NCI-H146 (cell line): ENCODE measurements around the gene DHH.

Experiments
- DNase-seq: peaks from one replicate; lab custom pipeline; 2025; lab: John Stamatoyannopoulos, UW

DHH gene

DNA sequence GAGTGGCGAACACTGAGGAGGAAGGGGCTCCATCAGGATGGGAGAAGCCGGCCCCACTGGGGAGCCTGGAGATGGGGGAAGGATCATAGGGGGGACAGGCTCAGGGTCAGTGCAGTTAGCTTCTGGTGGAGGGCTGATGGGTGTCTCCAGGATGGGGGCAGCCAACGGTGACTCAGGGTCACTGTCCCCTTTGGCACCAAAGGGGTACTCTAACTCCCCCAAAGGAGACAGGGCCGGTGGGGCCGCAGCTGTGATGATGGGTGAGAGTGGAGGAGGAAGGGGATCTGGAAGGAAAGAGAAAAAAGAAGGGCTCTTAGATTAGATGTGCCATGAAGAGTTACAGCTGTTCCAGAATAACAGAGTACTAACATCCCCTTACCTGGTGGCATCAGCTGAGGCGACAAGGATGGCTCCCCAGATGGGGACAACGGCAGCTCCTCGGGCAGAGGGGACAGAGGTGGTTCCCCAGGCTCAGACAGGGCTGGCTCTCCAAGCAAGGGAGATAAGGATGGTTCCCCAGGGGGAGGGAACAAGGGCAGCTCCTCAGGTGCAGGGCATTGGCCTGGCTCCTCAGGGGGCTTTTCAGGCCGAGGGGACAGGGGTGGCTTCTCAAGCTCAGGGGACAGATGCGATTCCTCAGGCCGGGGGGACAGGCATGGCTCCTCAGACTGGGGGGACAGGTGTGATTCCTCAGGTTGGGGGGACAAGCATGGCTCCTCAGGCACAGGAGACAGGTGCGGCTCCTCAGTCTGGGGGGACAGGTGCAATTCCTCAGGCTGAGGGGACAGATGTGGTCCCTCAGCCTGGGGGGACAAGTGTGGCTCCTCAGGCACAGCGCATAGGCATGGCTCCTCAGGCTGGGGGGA is 43.9 kb downstream of the DHH start:
- no peak for DNase-seq

DNA sequence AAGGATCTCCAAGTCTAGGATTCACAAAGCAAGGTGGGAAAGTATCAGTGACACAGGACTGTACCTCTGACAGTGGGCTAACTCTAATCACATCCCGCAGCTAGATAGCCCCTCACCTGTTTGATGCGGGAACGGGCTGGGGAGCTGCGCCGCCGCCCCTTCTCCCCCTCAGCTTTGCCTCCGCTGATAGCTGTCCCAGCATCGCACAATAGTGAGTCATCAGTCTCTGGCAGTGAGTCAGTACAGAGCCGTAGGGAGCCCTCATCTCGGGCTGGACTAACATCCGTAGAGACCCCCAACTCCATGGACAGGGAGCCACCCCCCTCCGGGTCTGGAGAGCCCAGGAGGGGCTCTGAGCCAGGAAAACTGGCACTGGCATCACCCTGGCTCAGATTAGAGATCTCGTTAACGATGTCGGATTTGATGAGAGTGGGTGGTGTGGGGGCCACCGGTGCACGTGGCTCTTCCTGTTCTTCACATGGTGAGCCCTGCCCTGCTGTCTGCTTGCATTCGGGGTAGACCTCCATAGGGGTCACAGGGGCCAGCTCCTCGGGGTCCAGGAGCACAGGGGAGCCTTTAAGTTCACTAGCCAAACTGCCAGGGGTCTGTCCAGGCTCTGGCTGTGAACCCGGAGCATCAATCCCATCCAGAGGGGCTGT is 44.9 kb downstream of the DHH start:
- no peak for DNase-seq

DNA sequence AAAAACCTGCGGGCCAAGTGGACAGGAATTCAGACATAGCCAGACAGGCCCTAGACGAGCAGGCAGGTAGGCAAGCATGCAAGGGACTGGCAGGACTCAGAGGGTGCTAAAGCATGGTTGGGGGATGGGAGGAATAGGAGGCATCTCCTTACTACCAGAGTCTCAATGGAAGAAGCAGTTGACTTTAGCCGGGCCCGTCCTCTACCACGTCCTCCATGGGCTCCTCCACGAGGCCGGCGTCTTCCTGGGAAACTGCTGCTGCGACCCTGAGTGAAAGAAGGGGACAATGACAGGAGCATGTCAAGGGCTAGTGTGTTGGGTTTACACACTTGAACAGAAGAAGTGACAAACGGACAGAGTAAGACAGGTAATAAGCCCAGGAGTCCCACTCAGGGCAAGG is 45.6 kb downstream of the DHH start:
- DNase-seq, result no peak

DNA sequence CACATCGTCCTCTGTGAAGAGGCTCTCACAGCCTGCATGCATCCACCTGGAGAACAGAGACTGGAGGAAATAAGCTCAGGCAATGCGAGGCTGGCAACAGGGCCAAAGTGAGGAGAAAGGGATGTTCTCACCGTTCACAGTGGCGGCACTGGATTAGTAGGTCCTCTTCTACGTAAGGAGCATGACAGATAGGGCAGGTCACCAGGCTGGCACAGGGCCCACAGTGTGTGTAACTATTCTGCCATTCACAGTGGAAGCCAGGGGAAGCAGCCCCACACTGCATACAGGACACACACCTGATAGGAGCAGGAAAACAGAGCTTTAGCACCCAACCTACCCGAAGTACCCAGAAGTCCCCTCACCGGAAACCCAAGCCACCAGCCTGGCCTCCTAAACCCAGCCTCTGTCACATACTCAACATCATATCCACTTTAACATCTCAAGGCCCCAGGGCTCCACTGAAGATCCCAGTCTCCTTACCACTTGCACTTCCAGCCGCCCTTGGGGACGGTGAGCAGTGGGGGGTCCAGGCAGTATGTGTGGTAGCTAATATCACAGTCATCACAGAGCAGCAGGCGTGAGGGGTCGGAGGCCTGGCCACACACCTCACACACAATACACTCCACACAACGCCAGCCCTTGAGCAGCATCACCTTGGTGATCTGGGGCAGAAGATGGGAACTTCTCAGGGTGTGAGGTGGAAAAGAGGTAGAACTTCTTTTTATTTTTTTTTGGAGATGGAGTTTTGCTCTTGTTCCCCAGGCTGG is 48.3 kb downstream of the DHH start:
- no peak for DNase-seq

DNA sequence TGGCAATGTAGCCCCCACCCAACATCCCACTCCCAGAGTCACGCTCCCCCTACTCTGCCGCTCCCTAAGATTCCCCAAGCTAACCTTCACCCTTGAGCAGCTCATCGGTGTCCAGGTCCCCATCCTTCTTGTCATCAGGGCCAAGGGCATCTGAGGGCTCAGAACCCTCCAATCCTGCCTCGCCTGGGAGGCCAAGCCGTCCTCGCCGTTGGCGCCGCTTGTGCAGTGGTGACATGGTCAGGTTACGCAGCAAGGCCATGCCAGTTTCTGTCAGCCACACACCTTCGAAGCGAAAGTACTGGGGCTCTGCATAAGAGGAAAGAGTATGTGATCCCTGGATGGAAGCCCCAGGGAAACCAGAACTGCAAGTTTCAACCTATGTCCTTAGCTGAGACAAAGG is 49.9 kb downstream of the DHH start:
- DNase-seq, result no peak

DNA sequence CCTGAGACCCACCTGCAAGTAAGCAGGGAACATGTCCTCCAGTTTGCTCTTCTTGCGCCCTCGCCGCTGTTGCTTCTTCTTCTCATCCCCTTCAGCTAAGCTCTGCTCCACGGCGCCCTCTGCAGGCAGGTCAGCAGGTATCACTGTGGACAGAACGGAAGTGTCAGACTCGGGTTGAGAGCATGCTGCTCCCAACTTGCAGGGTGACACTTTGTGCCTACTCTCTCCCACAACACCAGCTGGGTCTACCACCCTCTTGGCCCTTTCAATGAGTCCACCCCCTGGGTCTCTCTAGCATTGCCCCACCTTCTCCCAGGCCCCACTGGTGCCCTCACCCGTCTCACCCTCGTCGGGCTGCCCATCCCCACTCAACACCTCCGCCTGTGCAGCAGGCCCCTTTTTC is 50.7 kb downstream of the DHH start:
- peak; percentile 53 for DNase-seq

DNA sequence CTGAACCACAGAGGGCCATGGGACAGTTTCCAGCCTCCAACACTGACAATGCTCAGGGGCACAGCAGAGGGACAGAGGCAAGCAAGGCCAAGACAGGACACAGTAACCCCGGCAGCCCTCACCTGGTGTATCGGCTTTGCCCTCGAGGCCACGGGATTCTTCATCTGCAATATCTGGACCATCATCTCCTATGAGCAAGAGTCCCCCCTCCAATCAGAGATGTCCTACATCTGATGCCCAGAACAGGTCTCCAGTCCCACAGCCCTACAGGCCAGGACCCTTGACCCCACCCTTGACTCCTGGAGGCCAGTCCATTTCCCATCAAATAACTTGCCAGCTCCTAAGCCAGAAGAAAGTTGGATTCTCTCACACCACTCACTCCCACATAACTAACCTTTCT is 51.4 kb downstream of the DHH start:
- no peak for DNase-seq

DNA sequence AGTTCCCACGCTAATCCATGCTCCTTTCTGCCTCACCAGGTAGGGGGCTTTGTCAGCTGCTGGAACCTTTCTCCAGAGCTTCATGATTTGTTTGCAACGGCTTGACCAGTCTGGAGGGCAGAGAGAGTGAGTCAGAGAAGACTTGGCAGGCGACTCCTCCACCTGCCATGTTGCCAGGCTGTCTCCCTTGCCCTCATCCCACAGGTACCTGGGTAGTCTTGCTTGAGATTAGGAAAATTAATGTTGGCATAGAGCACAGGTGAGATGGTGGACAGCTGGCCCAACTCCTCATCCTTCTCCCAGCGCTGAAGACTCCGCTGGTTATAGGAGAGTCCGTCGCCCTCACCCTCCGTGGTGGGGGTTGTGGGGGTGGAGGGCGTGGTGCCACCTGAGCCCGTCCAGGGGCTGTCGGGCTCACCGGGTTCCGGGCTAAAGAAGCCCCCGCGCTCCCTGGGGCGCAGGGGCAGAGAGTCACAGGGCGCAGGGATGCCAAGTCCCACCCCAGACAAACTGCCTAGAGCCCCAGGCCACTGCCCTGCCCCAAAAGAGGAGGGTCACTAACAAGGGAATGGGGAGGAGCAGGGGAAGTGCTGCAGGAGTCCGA is 52.6 kb downstream of the DHH start:
- DNase-seq, result no peak

DNA sequence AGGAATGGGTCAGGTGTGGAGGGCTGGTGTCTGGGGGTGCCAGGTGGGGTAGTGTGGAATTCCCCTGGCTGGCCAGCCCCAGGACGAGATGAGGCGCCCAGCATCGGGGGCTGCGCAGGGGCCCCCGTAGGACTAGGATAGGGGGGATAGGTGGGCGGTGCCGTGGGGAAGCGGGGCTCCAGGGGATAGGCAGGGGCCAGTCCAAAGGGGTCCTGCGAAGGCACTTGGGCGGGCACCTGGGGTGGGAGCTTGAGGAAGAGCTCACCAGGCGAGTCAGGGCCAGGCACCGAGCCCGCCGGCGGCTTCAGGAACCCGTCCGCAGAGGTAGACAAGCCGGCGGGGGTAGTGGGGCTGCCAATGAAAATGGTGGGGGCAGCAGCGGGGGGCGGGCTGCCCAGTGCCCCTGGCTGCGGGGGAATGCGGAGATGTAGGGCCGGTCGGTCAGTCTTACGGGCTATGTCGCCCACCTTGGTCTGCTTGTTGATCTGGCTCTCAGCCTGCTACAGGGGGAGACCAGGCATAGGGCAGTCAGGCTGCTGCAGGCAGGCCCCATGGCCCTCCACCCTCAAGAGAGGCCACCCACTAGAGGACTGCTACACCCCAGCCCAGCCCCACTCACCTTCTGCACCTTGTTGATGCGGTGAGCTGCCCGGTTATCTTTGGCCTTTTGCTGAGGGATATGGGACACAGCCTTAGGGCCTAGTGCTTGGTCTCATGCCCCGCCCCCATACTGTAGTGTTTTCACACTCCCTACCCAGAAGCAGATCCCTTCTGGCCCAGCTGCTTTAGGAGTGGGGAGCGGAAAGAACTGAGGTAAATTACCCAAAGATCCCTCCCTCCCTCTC is 53.3 kb downstream of the DHH start:
- no peak for DNase-seq

DNA sequence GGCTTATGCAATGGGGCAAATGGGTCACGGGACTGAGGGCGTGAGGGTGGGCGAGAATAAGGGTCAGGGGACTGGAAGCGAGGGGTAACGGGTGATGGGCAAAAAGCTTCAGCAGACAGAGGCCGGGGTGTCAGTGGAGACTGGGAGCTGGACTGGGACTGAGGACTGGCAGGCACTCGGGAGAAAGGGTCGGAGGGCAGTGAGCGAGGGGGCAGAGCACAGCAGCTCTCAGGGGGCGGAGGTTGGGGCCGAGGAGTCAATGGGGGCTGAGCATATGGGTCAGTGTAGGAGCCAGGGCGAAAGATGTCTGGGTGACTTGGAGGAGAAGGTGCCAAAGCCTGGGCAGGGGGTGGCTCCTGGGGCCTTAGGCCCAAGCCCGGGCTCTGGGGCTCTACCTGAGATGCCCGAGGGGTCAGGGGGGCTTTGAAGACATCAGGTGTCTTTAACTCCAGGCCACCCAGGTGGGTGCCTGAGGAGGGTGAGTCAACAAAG is 54.2 kb downstream of the DHH start:
- DNase-seq, result no peak

DNA sequence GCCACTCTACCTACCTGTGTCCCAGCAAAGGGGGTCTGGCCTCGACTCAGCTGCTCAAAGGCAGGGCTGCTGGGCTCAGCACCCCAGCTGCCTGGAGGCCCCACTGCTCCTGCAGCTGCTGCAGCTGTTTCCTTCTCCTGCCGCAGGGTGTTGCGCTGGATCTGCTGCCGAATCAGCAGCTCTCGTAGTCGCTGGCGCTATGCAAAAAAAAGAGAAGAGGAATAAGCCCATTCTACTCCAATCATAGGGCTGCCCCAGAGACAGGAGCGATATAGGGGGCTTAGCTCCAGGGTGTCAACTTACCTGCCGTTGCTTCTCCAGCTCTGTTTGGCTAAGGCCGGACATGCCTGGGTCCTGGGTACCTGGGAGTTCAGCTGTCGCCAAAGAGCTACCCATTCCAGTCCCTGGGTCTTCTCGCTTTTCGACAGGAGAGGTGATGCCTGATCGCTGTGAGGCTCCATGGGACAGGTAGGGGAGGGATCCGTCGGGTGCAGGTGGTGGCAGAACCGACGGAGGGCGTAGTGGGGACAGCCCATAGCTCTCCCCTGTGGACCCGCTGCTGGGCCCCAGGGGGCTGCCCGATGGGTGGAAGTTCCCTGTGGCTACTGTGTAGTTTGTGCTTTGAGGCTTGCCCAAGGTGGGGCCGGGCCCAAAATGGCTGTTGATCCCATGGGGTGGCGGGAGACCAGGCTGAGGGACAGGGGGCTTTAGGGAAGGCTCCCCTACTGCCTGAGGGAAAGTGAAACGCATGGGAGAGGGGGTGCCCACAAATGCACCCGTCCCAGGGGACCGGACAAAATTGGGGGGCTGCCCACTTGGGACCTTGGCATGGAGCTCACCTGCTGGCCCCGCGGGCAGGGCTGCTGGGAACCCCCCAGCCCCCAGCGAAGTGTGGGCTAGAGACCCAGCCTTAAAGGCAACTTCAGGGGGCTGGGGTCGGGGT is 54.9 kb downstream of the DHH start:
- no peak for DNase-seq

DNA sequence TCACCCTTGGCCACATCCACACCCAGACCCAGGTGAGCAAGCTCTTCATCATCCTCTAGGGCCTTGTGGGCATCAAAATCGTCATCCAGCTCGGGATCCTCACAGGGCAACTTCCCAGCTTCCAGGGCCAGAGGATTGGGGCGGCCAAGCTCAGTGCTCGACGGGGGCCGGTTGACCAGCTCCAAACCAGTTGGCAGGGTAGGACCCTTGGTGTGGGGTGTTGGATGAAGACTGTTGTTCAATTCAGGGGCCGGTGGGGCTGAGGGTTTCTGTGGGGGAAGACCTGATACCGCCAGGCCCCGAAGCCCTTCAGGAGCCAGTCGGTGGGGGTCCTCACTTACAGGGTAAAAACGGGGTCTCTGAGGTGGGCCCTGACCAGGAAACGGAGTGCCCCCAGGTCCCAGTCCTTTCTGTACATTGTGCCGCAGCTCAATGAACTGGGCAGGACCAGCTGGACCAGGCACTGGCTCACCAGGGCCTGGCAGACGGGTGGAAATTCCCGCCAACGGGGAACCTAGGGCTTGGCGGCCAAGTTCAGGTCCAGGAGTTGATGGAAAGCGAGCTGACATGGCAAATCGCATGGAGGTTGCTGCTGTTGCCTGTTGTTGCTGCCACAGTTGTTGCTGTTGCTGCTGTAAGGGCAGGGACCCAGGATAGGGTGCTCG is 56.2 kb downstream of the DHH start:
- no peak for DNase-seq

DNA sequence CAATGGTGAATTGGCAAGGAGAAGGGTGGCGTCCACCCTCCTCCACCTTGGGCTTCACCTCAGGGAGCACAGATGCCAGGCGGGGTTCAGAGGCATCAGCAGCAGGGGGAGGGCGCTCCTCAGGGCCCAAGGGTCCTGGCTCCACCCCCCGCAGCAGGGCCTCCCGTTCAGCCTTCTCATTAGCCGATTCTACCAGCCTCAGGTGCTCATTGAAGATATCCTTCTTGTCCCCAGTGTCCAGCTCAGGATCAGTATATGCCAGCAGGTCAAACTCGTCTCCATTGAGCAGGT is 56.7 kb downstream of the DHH start:
- no peak for DNase-seq

DNA sequence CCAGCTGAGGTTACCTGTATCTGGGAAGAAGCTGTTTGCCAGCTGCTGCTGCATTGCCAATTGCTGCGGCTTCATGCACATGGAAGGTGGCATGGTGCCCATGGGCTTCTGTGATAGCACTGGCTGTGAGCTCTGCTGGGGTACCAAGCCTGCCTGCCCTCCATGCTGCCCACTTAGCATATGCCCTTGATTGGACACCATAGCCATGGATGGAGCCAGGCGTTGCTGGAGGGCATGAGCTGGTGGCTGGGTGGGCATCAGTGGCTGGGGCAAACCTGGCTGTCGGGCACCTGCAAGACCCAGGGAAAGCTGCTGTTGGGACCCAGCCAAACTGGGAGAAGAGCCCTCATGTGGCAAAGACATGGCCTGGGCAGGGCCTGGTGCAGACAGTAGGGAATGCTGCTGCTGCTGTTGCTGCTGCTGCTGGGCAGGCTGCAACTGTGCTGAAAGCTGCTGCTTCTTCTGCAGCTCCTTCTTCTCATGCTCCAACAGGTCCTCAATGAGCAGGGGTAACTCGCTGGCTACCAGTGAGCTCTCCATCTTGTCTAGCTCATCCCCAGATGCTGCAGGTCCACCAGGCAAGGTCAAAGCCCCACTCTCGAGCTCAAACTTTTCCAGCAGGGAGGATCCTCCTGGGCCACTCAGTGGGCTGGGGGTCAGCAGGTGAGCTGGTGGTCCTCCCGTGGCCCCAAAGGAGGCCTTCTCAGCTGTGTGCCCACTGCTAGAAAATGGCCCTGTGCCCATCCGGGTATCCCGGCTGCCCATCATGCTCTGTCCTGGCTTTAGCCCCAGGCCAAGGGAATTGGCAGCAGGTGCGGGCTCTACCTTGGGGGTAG is 57.3 kb downstream of the DHH start:
- DNase-seq, result no peak
